ENCODE data around the gene SLC25A11.

The SLC25A11 gene

GRCh38 chr17:4892499-4893221, 47.2 kb downstream of the SLC25A11 start:
- DNase-seq, result no peak

DNA sequence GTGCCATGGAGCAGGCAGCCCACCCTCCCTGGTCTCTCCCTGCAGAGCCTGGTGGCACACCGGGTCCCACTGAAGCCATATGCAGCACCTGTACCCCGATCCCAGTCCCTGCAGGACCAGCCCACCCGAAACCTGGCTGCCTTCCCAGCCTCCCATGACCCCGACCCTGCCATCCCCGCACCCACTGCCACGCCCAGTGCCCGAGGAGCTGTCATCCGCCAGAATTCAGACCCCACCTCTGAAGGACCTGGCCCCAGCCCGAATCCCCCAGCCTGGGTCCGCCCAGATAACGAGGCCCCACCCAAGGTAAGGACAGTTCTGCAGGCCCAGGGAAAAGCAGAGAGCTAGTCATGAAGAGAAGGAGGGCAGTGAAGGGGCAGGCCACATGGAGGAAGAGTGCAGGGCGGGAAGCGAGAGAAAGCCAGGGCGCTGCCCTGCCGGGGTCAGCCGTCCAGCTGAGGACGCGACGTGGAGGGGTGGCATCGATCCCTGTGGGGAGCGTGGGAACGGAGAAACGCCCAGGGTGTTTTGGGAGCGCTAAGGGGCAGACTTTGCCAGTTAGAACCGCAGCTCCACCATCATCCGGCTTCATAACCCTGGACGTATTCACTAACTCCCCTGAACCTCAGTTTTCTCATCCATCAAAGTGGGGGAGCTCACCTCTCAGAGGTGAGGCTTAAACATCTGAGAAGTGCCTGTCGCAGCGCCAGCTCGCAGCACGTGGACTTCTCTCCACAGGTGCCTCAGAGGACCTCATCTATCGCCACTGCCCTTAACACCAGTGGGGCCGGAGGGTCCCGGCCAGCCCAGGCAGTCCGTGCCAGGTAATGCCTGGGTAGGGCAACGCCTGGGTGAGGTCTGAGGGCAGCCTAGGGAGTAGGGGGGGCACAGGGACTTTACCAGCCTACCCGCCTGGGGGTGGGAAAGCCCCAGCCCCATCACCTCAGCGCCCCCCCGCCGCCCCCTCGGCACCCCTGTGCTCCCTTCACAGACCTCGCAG, 48.1 kb downstream of the SLC25A11 start:
- DNase-seq, result no peak

GRCh38 chr17:4887581-4887980, 52.3 kb downstream of the SLC25A11 start:
- no peak for DNase-seq

Measured in stimulated activated naive CD4-positive, alpha-beta T cell treated with Interleukin-2 at 50 U/mL for 16 hours (primary cell).